ENCODE results near the gene AP1S2. TPM values are rescaled to one million over a fixed set of nuclear protein-coding genes. Genes with fewer than 3 reads are reported as not detected.

The AP1S2 gene
- total and polyA plus RNA-seq, 2 of the 13 experiments (the other 11 are each of a cell fraction or from before 2014, with no cell fraction given), result 10.1 to 18.8 TPM

GRCh38 chrX:15816438-15816809 is 38.2 kb downstream of the AP1S2 start:
- no peak overlapping the region for H3K9ac ChIP-seq (ENCODE audit: insufficient read depth, low read depth, low read length)
- H3K36me3 ChIP-seq (replicated peaks in 1 of 2; ENCODE audit: control insufficient read depth in 1 of 2, insufficient read depth in 2 of 2, low read length in 2 of 2), result peaks cover 2 to 10% of the 10 kb centered on the region in 2 experiments; a peak in 2 of 5 replicates
- H4K20me1 ChIP-seq (ENCODE audit: insufficient read depth, low read length), result no peaks in the 10 kb centered on the region
- H3K9me3 ChIP-seq (ENCODE audit: low read length), result no peaks in the 10 kb centered on the region
- no peaks in the 10 kb centered on the region for H3K79me2 ChIP-seq (ENCODE audit: insufficient read depth, low read length)
- WGBS (ENCODE audit: low lambda C conversion rate), result 75% methylated on average over 1 of the region's 1 CpG
- ATAC-seq, result no peak
- no TSS peak for BruUV-seq (replicated peaks)
- H2AFZ ChIP-seq (ENCODE audit: low read length), result no peak overlapping the region
- TF ChIP-seq, protein P1, sequence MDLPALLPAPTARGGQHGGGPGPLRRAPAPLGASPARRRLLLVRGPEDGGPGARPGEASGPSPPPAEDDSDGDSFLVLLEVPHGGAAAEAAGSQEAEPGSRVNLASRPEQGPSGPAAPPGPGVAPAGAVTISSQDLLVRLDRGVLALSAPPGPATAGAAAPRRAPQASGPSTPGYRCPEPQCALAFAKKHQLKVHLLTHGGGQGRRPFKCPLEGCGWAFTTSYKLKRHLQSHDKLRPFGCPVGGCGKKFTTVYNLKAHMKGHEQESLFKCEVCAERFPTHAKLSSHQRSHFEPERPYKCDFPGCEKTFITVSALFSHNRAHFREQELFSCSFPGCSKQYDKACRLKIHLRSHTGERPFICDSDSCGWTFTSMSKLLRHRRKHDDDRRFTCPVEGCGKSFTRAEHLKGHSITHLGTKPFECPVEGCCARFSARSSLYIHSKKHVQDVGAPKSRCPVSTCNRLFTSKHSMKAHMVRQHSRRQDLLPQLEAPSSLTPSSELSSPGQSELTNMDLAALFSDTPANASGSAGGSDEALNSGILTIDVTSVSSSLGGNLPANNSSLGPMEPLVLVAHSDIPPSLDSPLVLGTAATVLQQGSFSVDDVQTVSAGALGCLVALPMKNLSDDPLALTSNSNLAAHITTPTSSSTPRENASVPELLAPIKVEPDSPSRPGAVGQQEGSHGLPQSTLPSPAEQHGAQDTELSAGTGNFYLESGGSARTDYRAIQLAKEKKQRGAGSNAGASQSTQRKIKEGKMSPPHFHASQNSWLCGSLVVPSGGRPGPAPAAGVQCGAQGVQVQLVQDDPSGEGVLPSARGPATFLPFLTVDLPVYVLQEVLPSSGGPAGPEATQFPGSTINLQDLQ (CRISPR knock-in tag; IDR thresholded peaks at IDR 0.05), result no peak
- no peak for TF ChIP-seq MYC (CRISPR knock-in tag; IDR thresholded peaks at IDR 0.05; ENCODE audit: borderline replicate concordance)
- no peak for TF ChIP-seq ZNF720 (CRISPR knock-in tag; IDR thresholded peaks at IDR 0.05)
- no peak for TF ChIP-seq ZFX (CRISPR knock-in tag; IDR thresholded peaks at IDR 0.05; ENCODE audit: low read depth)
- TF ChIP-seq, protein P2, sequence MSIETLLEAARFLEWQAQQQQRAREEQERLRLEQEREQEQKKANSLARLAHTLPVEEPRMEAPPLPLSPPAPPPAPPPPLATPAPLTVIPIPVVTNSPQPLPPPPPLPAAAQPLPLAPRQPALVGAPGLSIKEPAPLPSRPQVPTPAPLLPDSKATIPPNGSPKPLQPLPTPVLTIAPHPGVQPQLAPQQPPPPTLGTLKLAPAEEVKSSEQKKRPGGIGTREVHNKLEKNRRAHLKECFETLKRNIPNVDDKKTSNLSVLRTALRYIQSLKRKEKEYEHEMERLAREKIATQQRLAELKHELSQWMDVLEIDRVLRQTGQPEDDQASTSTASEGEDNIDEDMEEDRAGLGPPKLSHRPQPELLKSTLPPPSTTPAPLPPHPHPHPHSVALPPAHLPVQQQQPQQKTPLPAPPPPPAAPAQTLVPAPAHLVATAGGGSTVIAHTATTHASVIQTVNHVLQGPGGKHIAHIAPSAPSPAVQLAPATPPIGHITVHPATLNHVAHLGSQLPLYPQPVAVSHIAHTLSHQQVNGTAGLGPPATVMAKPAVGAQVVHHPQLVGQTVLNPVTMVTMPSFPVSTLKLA (IDR thresholded peaks at IDR 0.05), result no peak
- no peak for TF ChIP-seq IRF1 (CRISPR knock-in tag; IDR thresholded peaks at IDR 0.05; ENCODE audit: low read depth)
- TF ChIP-seq ZNF292 (CRISPR knock-in tag; IDR thresholded peaks at IDR 0.05; ENCODE audit: borderline replicate concordance, low read depth), result no peak
- no peak for TF ChIP-seq GABPB1 (CRISPR knock-in tag; IDR thresholded peaks at IDR 0.05)
- TF ChIP-seq CENPT (CRISPR knock-in tag; IDR thresholded peaks at IDR 0.05; ENCODE audit: low read depth), result no peak
- no peak overlapping the region for H3K4me3 ChIP-seq (replicated peaks in 1 of 3; ENCODE audit: insufficient read depth in 1 of 3, low read depth in 2 of 3, low read length in 3 of 3)
- H3K27ac ChIP-seq (ENCODE audit: extremely low read length, insufficient read depth, low read length), result no peak overlapping the region
- intact Hi-C loops (cut with micrococcal nuclease; ENCODE audit: unreplicated experiment), result no loop called here
- CTCF ChIA-PET (ENCODE audit: low intra/inter-chr PET ratio, low total read pairs), result no interaction called here
- in situ Hi-C loops (cut with HindIII; ENCODE audit: extremely low pct_ligation_motif_present, low pct_unique_long_range_greater_than_20kb), result no loop called here
- H3K4me2 ChIP-seq (ENCODE audit: low read depth, low read length), result no peak overlapping the region
- no peaks in the 10 kb centered on the region for H3K27me3 ChIP-seq (ENCODE audit: control insufficient read depth in 1 of 2, insufficient read depth in 2 of 2, low read length in 2 of 2)
- no peak for DNase-seq (ENCODE audit: low spot score)
- POLR2A ChIA-PET, result no interaction called here
- FAIRE-seq, result no peak
- no peaks in the 10 kb centered on the region for H3K4me1 ChIP-seq (ENCODE audit: insufficient read depth, low read length)

All from HepG2 (cell line).